Epithelial cell of proximal tubule (primary cell): ENCODE data around the gene NEK5. TPM values are rescaled to one million over a fixed set of nuclear protein-coding genes. Genes with fewer than 3 reads are reported as not detected.
"Not testable (repeated sequence)": the region's sequence is repeated elsewhere in the genome, so short reads cannot be mapped to it uniquely, and the experiment has no call there.

ENCODE experiments used
- DNase-seq: peaks from one replicate; pipeline ENCODE4 v3.0.0-alpha.2; 2011; ENCODE audit warnings: low read depth
- H3K4me3 ChIP-seq: 2 replicates; pipeline ENCODE4 v1.5.1; 2011; ENCODE audit warnings: low read depth, mild to moderate bottlenecking, low read length
- CTCF ChIP-seq: conservative IDR thresholded peaks from 2 replicates; pipeline ENCODE4 v1.5.1; 2012; ENCODE audit warnings: low read depth, mild to moderate bottlenecking, low read length
- total RNA-seq: library from RNA; depleted of rRNA; stranded (reverse); fragments of >200 nt; gene quantifications from 2 replicates; pipeline ENCODE4 v1.2.3, GENCODE V29; 2015

The NEK5 gene
- total RNA-seq, 1 donor from 2014 or later: not detected

- TF ChIP-seq CTCF: no peak
Observed at GRCh38 chr13:52164989-52165388, 36.1 kb upstream of the NEK5 start.

DNA sequence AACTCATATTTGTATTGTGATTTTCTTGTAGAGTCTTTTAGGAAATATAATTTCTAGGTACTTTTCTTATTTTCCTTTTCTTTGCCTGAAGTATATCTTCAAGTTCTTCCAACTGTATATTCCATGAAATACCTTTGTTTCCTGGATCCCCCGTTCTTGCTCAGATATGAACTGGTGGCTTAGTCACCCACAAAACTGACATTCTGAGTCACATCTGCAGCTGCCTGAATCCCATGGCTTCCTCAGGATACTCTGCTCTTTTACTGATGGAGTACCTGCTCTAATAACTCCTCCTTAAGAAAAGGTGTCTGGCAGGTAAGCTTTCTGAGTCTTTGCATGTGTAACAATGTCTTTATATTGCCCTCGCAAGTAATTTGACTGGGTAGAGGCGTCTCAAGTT lies 35.0 kb upstream of the NEK5 start:
- H3K4me3 ChIP-seq, DNase-seq: not testable (repeated sequence)

More at GRCh38 chr13:52164989-52165388, 36.1 kb upstream of the NEK5 start:
- no peak for DNase-seq
- H3K4me3 ChIP-seq: no peak overlapping the region

DNA sequence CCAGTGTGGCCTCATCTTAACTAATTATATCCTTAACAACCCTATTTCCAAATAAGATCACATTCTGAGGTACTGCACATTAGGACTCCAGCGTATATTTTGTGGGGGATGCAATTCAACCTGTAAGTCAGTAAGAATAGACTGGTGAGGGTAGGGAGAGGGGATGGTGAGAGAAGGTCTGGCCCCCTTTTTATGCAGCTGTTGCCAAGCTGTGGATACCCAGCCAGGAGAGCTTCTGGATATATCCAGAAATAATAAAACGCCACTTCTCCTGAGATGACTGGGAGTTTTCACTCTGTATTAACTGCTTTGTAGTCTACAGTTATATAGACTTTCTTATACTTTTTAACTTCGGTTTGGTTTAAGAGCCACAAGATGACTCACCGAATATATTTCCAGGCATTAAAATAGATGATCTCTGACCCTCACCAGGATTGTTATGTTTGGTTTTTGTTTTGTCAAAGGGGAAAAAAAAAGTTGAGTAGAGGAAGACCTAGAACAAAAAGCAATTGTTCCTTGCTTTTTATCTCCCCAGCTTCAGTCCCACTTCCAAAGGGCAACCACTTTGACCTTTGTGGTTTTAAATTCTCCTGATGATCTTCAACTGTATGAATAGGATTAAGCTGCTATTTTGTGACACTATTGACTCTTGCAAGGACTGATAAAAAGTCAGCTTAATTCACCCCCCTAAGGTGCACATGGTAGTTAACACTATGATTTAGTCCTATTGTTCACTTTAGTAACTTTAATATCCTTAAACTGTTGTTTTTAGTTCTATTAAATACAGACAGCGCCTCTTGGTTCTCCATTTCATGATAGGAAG lies 33.6 kb upstream of the NEK5 start:
- no peak for DNase-seq
- H3K4me3 ChIP-seq: no peak overlapping the region
- TF ChIP-seq CTCF: no peak

GRCh38 chr13:52161181-52161646 lies 32.3 kb upstream of the NEK5 start:
- DNase-seq: no peak
- no peak for TF ChIP-seq CTCF
- no peak overlapping the region for H3K4me3 ChIP-seq

GRCh38 chr13:52160506-52160905 lies 31.6 kb upstream of the NEK5 start:
- no peak overlapping the region for H3K4me3 ChIP-seq
- DNase-seq: no peak
- TF ChIP-seq CTCF: no peak

- DNase-seq: no peak
- TF ChIP-seq CTCF: no peak
- H3K4me3 ChIP-seq: peak overlapping the region; percentile 81
Observed at GRCh38 chr13:52160053-52160452, 31.2 kb upstream of the NEK5 start.

GRCh38 chr13:52159159-52159982 lies 30.5 kb upstream of the NEK5 start, which contains the start of gene NEK3:
Gene NEK3, minus strand, starts transcription at chr13:52159597. Its CDS starts 3,406 bp downstream, at chr13:52156191.
- TF ChIP-seq CTCF: no peak
- peak within 1 kb of the TSS; percentile 81 for H3K4me3 ChIP-seq
- DNase-seq: no peak
